DMS114 treated with DMSO at 0.1 percent for 48 hours (cell line): ENCODE results near the gene CEP120.

Experiments
- DNase-seq: peaks from one replicate; lab custom pipeline; 2025; ENCODE audit not compliant: unreplicated experiment; lab: John Stamatoyannopoulos, UW

CEP120 gene

DNA sequence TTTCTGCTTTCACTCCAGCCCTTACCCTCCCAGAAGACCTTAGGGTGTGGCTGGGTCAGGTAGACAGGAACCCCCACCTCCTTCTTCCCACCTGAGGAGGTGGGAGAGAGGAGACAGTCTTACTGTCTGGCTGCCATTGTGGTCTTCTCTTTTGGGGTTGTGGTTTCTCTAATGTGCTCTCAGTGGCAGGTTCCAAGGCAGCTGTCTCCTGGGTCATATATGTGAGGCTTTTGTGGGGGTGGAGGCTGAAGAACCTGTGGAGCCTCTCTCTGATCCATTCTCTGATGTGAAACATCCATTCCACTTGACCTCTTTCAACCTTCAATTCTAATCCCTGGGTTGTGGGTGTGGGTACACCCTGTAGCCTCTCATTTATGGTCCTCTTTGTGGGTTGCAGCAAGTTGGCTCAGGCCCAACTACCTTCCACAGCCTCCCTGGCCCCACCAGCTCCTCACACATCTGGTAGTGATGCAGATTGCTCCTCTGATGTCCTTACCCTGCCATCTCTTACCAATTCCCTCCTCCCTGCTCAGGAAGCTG, 118.4 kb downstream of the CEP120 start:
- no peak for DNase-seq

DNA sequence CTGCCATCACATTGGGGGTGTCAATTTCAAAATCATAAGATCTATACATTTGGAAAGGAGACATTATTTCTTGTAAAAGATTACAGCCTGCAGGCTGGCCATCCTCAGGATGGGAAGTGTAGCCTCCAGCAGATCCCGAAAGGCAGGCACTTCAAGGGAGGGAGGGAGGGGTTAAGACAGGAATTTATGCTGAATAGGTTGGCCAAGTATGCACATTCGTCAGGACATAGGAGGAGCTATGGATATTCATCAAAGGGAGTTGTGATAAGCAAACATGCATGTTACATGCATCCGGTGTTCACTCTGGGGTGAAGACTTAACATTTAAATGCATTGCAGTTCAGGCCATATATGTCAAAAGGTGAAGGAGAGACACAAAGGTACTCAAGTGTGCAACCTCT, 119.4 kb downstream of the CEP120 start:
- no peak for DNase-seq

DNA sequence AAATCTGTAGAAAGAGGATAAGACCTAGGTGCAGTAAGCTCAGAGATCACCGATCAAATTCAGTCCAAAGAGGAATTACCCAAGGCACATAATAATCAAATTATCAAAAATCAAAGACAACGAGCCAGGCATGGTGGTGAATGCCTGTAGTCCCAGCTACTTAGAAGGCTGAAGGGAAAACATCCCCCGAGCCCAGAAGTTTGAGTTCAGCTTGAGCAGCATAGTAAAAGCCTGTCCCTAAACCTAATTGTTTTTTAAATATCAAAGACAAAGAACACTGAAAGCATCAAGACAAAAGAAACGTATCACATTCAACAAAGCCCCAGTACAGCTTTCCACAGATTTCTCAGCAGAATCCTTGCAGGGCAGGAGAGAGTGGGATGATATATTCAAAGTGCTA, 122.9 kb downstream of the CEP120 start:
- no peak for DNase-seq

DNA sequence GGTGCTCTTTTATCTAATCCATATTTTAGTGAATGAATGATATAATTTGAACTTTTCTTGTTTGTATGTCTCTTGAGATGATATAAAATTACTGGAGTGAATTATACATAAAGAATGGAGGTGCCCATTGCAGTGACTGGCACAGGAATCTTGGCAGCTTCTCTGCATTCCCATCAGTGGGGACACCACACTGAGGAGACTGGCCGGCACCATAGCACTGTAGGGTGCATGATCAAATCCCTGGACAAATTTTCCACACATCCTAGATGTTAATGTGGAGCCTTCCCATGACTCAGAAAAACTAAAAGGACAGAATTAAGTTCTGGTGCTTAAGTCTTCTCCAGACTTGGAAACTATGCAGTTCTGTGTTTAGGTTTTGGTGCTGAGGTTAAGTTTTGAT, 124.1 kb downstream of the CEP120 start:
- no peak for DNase-seq

DNA sequence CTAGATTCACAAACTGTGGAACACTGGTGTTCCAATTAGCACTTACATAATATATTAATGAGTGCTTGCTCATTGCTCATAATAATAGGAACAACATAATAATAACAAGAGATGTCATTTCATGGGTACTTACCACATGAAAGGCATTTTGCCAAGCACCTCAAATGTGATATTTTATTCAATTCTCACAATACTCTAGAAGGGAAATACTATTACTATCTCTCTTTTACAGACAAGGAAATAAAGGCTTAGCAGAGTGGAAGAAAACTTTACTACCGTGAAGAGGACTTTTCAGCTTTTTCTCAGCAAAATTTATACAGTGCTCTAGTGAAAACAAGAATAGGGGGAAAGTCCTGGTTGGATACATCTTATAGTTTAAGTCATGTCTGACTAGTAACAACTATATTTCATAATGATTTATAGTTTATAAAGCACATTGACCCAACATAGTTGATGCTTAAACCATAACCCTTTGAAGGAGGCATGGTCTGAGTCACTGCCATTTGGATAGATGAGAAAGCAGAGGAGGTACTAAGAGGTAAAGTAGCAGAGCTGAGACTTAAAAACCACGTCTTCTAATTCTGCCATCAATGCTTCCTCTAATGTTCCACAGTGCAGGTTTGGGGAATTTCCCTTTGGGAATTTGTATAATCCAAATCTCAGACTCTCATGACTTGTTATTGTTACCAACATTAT, 124.7 kb downstream of the CEP120 start:
- DNase-seq: no peak

DNA sequence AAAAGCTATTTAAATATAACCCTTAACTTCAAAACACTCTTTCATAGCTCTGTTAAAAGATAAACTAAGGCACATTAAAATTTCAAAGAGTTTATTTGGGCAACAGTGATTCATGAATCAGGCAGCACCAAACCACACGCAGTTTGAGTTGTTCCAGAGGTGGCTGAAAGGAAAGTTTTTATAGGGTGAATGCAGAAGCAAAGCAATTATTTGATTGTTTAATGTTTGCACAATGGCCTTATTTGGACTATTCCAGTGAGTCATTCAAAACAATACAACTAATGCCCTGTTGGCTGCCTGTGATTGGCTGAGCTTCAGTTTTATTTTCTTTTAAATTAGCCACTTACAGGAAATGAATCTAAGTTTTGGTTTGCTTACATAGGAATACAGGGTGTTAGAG, 125.3 kb downstream of the CEP120 start:
- no peak for DNase-seq

DNA sequence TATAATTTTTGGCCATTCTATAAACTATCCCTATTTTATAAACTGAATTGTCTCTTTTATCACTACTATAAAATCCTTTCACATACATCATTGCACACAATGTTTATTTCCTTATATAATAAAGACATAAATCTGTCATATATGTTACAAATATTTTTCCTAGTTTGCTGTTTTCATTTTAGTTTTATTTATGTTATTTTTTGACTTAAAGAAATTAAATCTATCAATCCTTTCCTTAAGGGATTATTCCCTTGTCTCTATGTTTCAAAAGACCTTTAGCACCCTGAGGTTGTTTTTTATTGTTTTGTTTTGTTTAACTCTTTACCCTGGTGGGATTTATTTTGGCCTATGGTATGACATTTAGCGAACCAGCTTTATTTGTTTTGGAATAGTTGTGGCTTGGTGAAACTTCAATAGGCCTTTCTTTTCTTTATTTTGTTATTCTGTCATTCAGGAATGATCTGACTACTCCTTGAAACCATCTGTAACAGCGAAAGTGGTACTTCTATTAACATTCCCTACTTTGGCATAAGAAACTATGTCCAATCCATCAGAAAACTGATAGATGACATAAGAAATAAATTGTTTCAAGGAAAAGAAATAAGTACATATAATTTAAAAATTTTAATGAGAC, 125.9 kb downstream of the CEP120 start:
- no peak for DNase-seq
